WTC11 (cell line): ENCODE measurements around the gene CACNG3. TPM values are rescaled to one million over a fixed set of nuclear protein-coding genes. Genes with fewer than 3 reads are reported as not detected.

ENCODE experiments used
- ATAC-seq: fragments of 200-7000 bp; cut with Tn5 transposase; 2 replicates; pipeline ENCODE4 v1.10.0; 2021; ENCODE audit warnings: mild to moderate bottlenecking, moderate library complexity
- CTCF ChIA-PET: fragments of 300-600 bp; sonication (Branson Sonifier 250); formaldehyde crosslinking; loops from one replicate; lab custom pipeline; 2021; ENCODE audit warnings: antibody characterized with exemption; lab: Charles Lee
- POLR2A ChIA-PET: fragments of 350-600 bp; sonication (Branson Sonifier 250); formaldehyde crosslinking; loops from one replicate; lab custom pipeline; 2021; ENCODE audit warnings: antibody characterized with exemption; lab: Charles Lee
- DNase-seq: peaks from one replicate; pipeline ENCODE4 v3.0.0; 2021; ENCODE audit warnings: low spot score
- H3K27ac Mint-ChIP-seq: 2 replicates; pipeline ENCODE4 v1.8.0; 2021; ENCODE audit warnings: mixed read lengths
- H3K27me3 Mint-ChIP-seq: 2 replicates; pipeline ENCODE4 v1.8.0; 2021; ENCODE audit warnings: low read depth, mild to moderate bottlenecking, moderate library complexity, mixed read lengths
- H3K36me3 Mint-ChIP-seq: 2 replicates; pipeline ENCODE4 v1.8.0; 2021; ENCODE audit warnings: mixed read lengths
- H3K4me1 Mint-ChIP-seq: 2 replicates; pipeline ENCODE4 v1.8.0; 2022; ENCODE audit warnings: mixed read lengths
- H3K4me3 Mint-ChIP-seq: 2 replicates; pipeline ENCODE4 v1.8.0; 2021; ENCODE audit warnings: mild to moderate bottlenecking, moderate library complexity, mixed read lengths
- H3K9me3 Mint-ChIP-seq: 2 replicates; pipeline ENCODE4 v1.8.0; 2021; ENCODE audit warnings: mixed read lengths
- ATF1 ChIP-seq: sonication (generic); formaldehyde crosslinking; IDR thresholded peaks from 2 replicates; pipeline ENCODE4 v1.8.1; 2023; ENCODE audit warnings: mild to moderate bottlenecking, moderate library complexity, missing genetic modification reagents
- CTCF ChIP-seq: fragments of 200-600 bp; IDR thresholded peaks from 2 replicates; pipeline ENCODE4 v1.8.0; 2022; ENCODE audit warnings: antibody characterized with exemption
- ELF4 ChIP-seq: sonication (generic); formaldehyde crosslinking; IDR thresholded peaks from 2 replicates; pipeline ENCODE4 v1.8.1; 2022; ENCODE audit warnings: low read depth, mild to moderate bottlenecking, moderate library complexity, missing genetic modification reagents
- FOXP1 ChIP-seq: sonication (generic); formaldehyde crosslinking; IDR thresholded peaks from 2 replicates; pipeline ENCODE4 v1.8.0; 2022; ENCODE audit warnings: missing genetic modification reagents, mild to moderate bottlenecking, moderate library complexity, borderline replicate concordance
- GABPB1 ChIP-seq: sonication (generic); formaldehyde crosslinking; IDR thresholded peaks from 2 replicates; pipeline ENCODE4 v1.8.1; 2023; ENCODE audit warnings: mild to moderate bottlenecking, missing genetic modification reagents
- HMGA2 ChIP-seq: fragments of 250-450 bp; sonication (Bioruptor Pico); IDR thresholded peaks from 2 replicates; pipeline ENCODE4 v1.4.0; 2021; ENCODE audit warnings: mild to moderate bottlenecking, moderate library complexity
- HMGXB4 ChIP-seq: sonication (generic); formaldehyde crosslinking; IDR thresholded peaks from 2 replicates; pipeline ENCODE4 v1.8.1; 2023; ENCODE audit warnings: mild to moderate bottlenecking, moderate library complexity, missing genetic modification reagents
- NFYB ChIP-seq: sonication (generic); formaldehyde crosslinking; conservative IDR thresholded peaks from 2 replicates; pipeline ENCODE4 v1.8.0; 2022; ENCODE audit warnings: low read depth, missing genetic modification reagents
- OVOL2 ChIP-seq: fragments of 250-450 bp; sonication (Bioruptor Pico); IDR thresholded peaks from 2 replicates; pipeline ENCODE4 v1.9.0; 2021; ENCODE audit warnings: mild to moderate bottlenecking, borderline replicate concordance
- PRDM15 ChIP-seq: sonication (generic); formaldehyde crosslinking; IDR thresholded peaks from 2 replicates; pipeline ENCODE4 v1.8.0; 2022; ENCODE audit warnings: missing genetic modification reagents
- ZBTB21 ChIP-seq: sonication (generic); formaldehyde crosslinking; IDR thresholded peaks from 2 replicates; pipeline ENCODE4 v1.8.1; 2023; ENCODE audit warnings: mild to moderate bottlenecking, missing genetic modification reagents, borderline replicate concordance
- ZNF138 ChIP-seq: sonication (generic); formaldehyde crosslinking; conservative IDR thresholded peaks from 2 replicates; pipeline ENCODE4 v1.8.1; 2022; ENCODE audit warnings: mild to moderate bottlenecking, moderate library complexity, missing genetic modification reagents
- ZNF232 ChIP-seq: sonication (generic); formaldehyde crosslinking; IDR thresholded peaks from 2 replicates; pipeline ENCODE4 v1.8.0; 2022; ENCODE audit warnings: mild to moderate bottlenecking, missing genetic modification reagents
- ZNF416 ChIP-seq: fragments of 250-450 bp; sonication (Bioruptor Pico); IDR thresholded peaks from 2 replicates; pipeline ENCODE4 v1.9.0; 2021; ENCODE audit warnings: mild to moderate bottlenecking, inconsistent platforms
- total RNA-seq: library from RNA; stranded (reverse); gene quantifications from 3 replicates; pipeline ENCODE4 v1.2.3, GENCODE V29; 2021
- TF ChIP-seq, protein P1 (sequence below): sonication (generic); formaldehyde crosslinking; IDR thresholded peaks from 2 replicates; pipeline ENCODE4 v1.8.1; 2023; ENCODE audit warnings: mild to moderate bottlenecking, missing genetic modification reagents, borderline replicate concordance

The CACNG3 gene
- total RNA-seq, 1 experiment from 2014 or later = not detected

GRCh38 chr16:24253192-24253591, 2.9 kb upstream of the CACNG3 start:
- TF ChIP-seq ZNF232 (CRISPR knock-in tag) (no peak), CTCF (peak; percentile 79)
- TF ChIP-seq, all 79 proteins: peak for 1
- POLR2A ChIA-PET = interaction anchor here (1.0 kb wide), 1 partner anchor 44 kb away, joined by 3 read pairs; no protein-coding TSS in a partner anchor
- CTCF ChIA-PET = interaction anchor here (0.5 to 8.4 kb wide), 69 partner anchors 9 to 725 kb away, joined by 3 to 224 read pairs (median 4); partner anchors contain the start of gene PLK1
- ATAC-seq = peak; percentile 76
- peaks cover 40% of the 10 kb centered on the region for H3K27me3 Mint-ChIP-seq
- H3K4me1 Mint-ChIP-seq = peaks cover 28% of the 10 kb centered on the region
- H3K27ac Mint-ChIP-seq = no peak overlapping the region
- DNase-seq = peak; percentile 58
- no peaks in the 10 kb centered on the region for H3K36me3 Mint-ChIP-seq
- H3K9me3 Mint-ChIP-seq = no peaks in the 10 kb centered on the region
- no peak overlapping the region for H3K4me3 Mint-ChIP-seq

- no peak overlapping the region for H3K4me3 Mint-ChIP-seq
- no peak overlapping the region for H3K27ac Mint-ChIP-seq
- H3K36me3 Mint-ChIP-seq = no peaks in the 10 kb centered on the region
- ATAC-seq (no peak), DNase-seq (no peak)
- H3K4me1 Mint-ChIP-seq = peaks cover 25% of the 10 kb centered on the region
- TF ChIP-seq ZBTB21 (CRISPR knock-in tag) (peak; percentile 76; the same call in 1 of the 2 replicates), ZNF138 (no peak), GABPB1 (CRISPR knock-in tag) (peak; percentile 41; the same call in 1 of the 2 replicates)
- ChIA-PET CTCF (interaction anchor here (0.7 to 8.4 kb wide), 5 partner anchors 188 to 344 kb away, joined by 3 to 224 read pairs (median 4); no protein-coding TSS in a partner anchor), POLR2A (no interaction called here)
- no peaks in the 10 kb centered on the region for H3K9me3 Mint-ChIP-seq
- H3K27me3 Mint-ChIP-seq = peaks cover 63% of the 10 kb centered on the region
Observed at GRCh38 chr16:24257958-24258357, 1.8 kb downstream of the CACNG3 start.

DNA sequence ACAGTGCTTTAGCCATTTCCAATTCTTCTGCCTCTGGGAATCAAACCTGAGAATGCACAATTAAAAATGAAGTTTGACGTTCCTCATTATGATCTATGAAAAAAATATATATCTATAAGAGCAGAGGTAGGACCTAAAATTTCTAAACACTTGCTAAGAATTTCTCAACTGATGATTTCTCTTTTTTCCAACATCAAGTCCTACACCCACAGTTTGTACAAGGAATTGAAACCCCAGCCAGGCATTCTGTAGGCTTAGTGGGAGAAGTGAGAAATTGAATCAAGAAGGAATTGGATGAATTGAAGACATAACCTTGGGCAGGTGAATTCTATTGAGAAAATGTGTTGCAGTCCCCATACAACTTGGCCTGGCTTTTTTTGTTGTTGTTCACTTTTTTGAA, 2.7 kb downstream of the CACNG3 start:
- ChIA-PET POLR2A (interaction anchor here (0.6 kb wide), 1 partner anchor 323 kb away, joined by 5 read pairs; no protein-coding TSS in a partner anchor), CTCF (interaction anchor here (1.6 to 8.4 kb wide), 3 partner anchors 189 to 213 kb away, joined by 7 to 224 read pairs (median 122); no protein-coding TSS in a partner anchor)
- Mint-ChIP-seq H3K4me1 (peaks cover 25% of the 10 kb centered on the region), H3K27me3 (peaks cover 60% of the 10 kb centered on the region), H3K36me3 (no peaks in the 10 kb centered on the region), H3K27ac (no peak overlapping the region), H3K9me3 (no peaks in the 10 kb centered on the region), H3K4me3 (no peak overlapping the region)
- ATAC-seq = no peak
- DNase-seq = no peak
- TF ChIP-seq ZBTB21 (CRISPR knock-in tag) (no peak), PRDM15 (CRISPR knock-in tag) (no peak), ZNF416 (no peak), HMGXB4 (no peak), ATF1 (CRISPR knock-in tag) (no peak), NFYB (no peak), ELF4 (CRISPR knock-in tag) (no peak), HMGA2 (no peak), FOXP1 (CRISPR knock-in tag) (no peak), ZNF138 (no peak), OVOL2 (CRISPR knock-in tag) (no peak)
- TF ChIP-seq, protein P1, sequence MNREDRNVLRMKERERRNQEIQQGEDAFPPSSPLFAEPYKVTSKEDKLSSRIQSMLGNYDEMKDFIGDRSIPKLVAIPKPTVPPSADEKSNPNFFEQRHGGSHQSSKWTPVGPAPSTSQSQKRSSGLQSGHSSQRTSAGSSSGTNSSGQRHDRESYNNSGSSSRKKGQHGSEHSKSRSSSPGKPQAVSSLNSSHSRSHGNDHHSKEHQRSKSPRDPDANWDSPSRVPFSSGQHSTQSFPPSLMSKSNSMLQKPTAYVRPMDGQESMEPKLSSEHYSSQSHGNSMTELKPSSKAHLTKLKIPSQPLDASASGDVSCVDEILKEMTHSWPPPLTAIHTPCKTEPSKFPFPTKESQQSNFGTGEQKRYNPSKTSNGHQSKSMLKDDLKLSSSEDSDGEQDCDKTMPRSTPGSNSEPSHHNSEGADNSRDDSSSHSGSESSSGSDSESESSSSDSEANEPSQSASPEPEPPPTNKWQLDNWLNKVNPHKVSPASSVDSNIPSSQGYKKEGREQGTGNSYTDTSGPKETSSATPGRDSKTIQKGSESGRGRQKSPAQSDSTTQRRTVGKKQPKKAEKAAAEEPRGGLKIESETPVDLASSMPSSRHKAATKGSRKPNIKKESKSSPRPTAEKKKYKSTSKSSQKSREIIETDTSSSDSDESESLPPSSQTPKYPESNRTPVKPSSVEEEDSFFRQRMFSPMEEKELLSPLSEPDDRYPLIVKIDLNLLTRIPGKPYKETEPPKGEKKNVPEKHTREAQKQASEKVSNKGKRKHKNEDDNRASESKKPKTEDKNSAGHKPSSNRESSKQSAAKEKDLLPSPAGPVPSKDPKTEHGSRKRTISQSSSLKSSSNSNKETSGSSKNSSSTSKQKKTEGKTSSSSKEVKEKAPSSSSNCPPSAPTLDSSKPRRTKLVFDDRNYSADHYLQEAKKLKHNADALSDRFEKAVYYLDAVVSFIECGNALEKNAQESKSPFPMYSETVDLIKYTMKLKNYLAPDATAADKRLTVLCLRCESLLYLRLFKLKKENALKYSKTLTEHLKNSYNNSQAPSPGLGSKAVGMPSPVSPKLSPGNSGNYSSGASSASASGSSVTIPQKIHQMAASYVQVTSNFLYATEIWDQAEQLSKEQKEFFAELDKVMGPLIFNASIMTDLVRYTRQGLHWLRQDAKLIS (CRISPR knock-in tag) = no peak
- TF ChIP-seq, all 79 proteins: peak for 0
